ENCODE measurements around the gene PDAP1. TPM values are rescaled to one million over a fixed set of nuclear protein-coding genes. Genes with fewer than 3 reads are reported as not detected.
A peak's percentile ranks its signal among the peaks of the same experiment; 100 is the strongest.

The PDAP1 gene
- total RNA-seq, 1 experiment from 2014 or later: 180 TPM

GRCh38 chr7:99457050-99457649, 48.8 kb upstream of the PDAP1 start:
- H3K9me3 ChIP-seq: no peaks in the 10 kb centered on the region
- Mint-ChIP-seq H3K36me3 (ENCODE audit: insufficient read depth, unreplicated experiment) (peaks cover 100% of the 10 kb centered on the region), H3K9me3 (ENCODE audit: unreplicated experiment) (no peaks in the 10 kb centered on the region), H3K27me3 (ENCODE audit: insufficient read depth, unreplicated experiment) (no peaks in the 10 kb centered on the region), H3K4me1 (ENCODE audit: low read depth, unreplicated experiment) (peaks cover 22% of the 10 kb centered on the region), H3K4me3 (ENCODE audit: unreplicated experiment) (no peak overlapping the region), H3K27ac (ENCODE audit: unreplicated experiment) (peak overlapping the region; percentile 48)
- no peak for DNase-seq
- no TSS peak for BruUV-seq (replicated peaks)
- no peak for TF ChIP-seq CTCF (IDR thresholded peaks at IDR 0.05; ENCODE audit: insufficient read depth in 1 of 2, low read depth in 1 of 2, low read length in 1 of 2, severe bottlenecking in 1 of 2, unreplicated experiment in 1 of 2)
- H3K36me3 ChIP-seq (ENCODE audit: control insufficient read depth, insufficient read depth, low read length): peaks cover 12% of the 10 kb centered on the region
- no peak overlapping the region for H3K4me3 ChIP-seq (ENCODE audit: low read depth, low read length)
- no peaks in the 10 kb centered on the region for H3K27me3 ChIP-seq (replicated peaks; ENCODE audit: control insufficient read depth, insufficient read depth, low read length)
- ChIA-PET POLR2A (no interaction called here), CTCF (no interaction called here)
- H3K4me1 ChIP-seq: no peaks in the 10 kb centered on the region
- intact Hi-C loops (cut with micrococcal nuclease; ENCODE audit: unreplicated experiment): no loop called here

GRCh38 chr7:99456288-99456687, 47.9 kb upstream of the PDAP1 start:
- no peak for TF ChIP-seq CTCF (IDR thresholded peaks at IDR 0.05; ENCODE audit: insufficient read depth in 1 of 2, low read depth in 1 of 2, low read length in 1 of 2, severe bottlenecking in 1 of 2, unreplicated experiment in 1 of 2)
- ChIA-PET CTCF (no interaction called here), POLR2A (interaction anchor here (0.6 kb wide), 1 partner anchor 36 kb away, joined by 3 read pairs; no protein-coding TSS in a partner anchor)
- no peaks in the 10 kb centered on the region for H3K27me3 Mint-ChIP-seq (ENCODE audit: insufficient read depth, unreplicated experiment)
- peak overlapping the region; percentile 48 for H3K27ac Mint-ChIP-seq (ENCODE audit: unreplicated experiment)
- Histone ChIP-seq H3K4me3 (ENCODE audit: low read depth, low read length) (no peak overlapping the region), H3K27me3 (replicated peaks; ENCODE audit: control insufficient read depth, insufficient read depth, low read length) (no peaks in the 10 kb centered on the region), H3K36me3 (ENCODE audit: control insufficient read depth, insufficient read depth, low read length) (peaks cover 13% of the 10 kb centered on the region), H3K9me3 (no peaks in the 10 kb centered on the region), H3K4me1 (no peaks in the 10 kb centered on the region)
- H3K4me3 Mint-ChIP-seq (ENCODE audit: unreplicated experiment): no peak overlapping the region
- intact Hi-C loops (cut with micrococcal nuclease; ENCODE audit: unreplicated experiment): no loop called here
- DNase-seq: no peak
- BruUV-seq (replicated peaks): no TSS peak
- no peaks in the 10 kb centered on the region for H3K9me3 Mint-ChIP-seq (ENCODE audit: unreplicated experiment)
- H3K4me1 Mint-ChIP-seq (ENCODE audit: low read depth, unreplicated experiment): peaks cover 22% of the 10 kb centered on the region
- H3K36me3 Mint-ChIP-seq (ENCODE audit: insufficient read depth, unreplicated experiment): peaks cover 93% of the 10 kb centered on the region

- CTCF ChIA-PET: no interaction called here
- Mint-ChIP-seq H3K27me3 (ENCODE audit: insufficient read depth, unreplicated experiment) (no peaks in the 10 kb centered on the region), H3K4me3 (ENCODE audit: unreplicated experiment) (no peak overlapping the region), H3K36me3 (ENCODE audit: insufficient read depth, unreplicated experiment) (peaks cover 93% of the 10 kb centered on the region), H3K27ac (ENCODE audit: unreplicated experiment) (peak overlapping the region; percentile 48), H3K4me1 (ENCODE audit: low read depth, unreplicated experiment) (peaks cover 19% of the 10 kb centered on the region), H3K9me3 (ENCODE audit: unreplicated experiment) (no peaks in the 10 kb centered on the region)
- BruUV-seq (replicated peaks): no TSS peak
- DNase-seq: no peak
- intact Hi-C loops (cut with micrococcal nuclease; ENCODE audit: unreplicated experiment): no loop called here
- Histone ChIP-seq H3K4me1 (no peaks in the 10 kb centered on the region), H3K36me3 (ENCODE audit: control insufficient read depth, insufficient read depth, low read length) (peaks cover 13% of the 10 kb centered on the region), H3K9me3 (no peaks in the 10 kb centered on the region), H3K4me3 (ENCODE audit: low read depth, low read length) (no peak overlapping the region), H3K27me3 (replicated peaks; ENCODE audit: control insufficient read depth, insufficient read depth, low read length) (no peaks in the 10 kb centered on the region)
- TF ChIP-seq CTCF (IDR thresholded peaks at IDR 0.05; ENCODE audit: insufficient read depth in 1 of 2, low read depth in 1 of 2, low read length in 1 of 2, severe bottlenecking in 1 of 2, unreplicated experiment in 1 of 2): no peak
- POLR2A ChIA-PET: interaction anchor here (0.6 kb wide), 1 partner anchor 36 kb away, joined by 3 read pairs; no protein-coding TSS in a partner anchor
These were observed 47.5 kb upstream of the PDAP1 start for GRCh38 chr7:99455874-99456273.

All from Caco-2 (cell line).